HepG2 (cell line): ENCODE measurements around the gene RHBDL1. TPM values are rescaled to one million over a fixed set of nuclear protein-coding genes. Genes with fewer than 3 reads are reported as not detected.

Source experiments
- ARNTL ChIP-seq: sonication (generic); formaldehyde crosslinking; IDR thresholded peaks from 2 replicates; pipeline ENCODE4 v1.4.0; 2020; ENCODE audit warnings: mild to moderate bottlenecking, missing genetic modification reagents
- CBX5 ChIP-seq: sonication (generic); formaldehyde crosslinking; IDR thresholded peaks from 2 replicates; pipeline ENCODE4 v1.4.0; 2020; ENCODE audit warnings: missing genetic modification reagents, borderline replicate concordance
- GTF2F1 ChIP-seq: fragments of 150-350 bp; IDR thresholded peaks from 2 replicates; pipeline ENCODE4 v1.6.1; 2014; ENCODE audit warnings: low read length
- HNRNPL ChIP-seq: fragments of 200-400 bp; formaldehyde crosslinking; IDR thresholded peaks from 2 replicates; pipeline ENCODE4 v1.6.1; 2017; ENCODE audit warnings: mild to moderate bottlenecking, low read depth, low read length
- NFIC ChIP-seq: IDR thresholded peaks from 2 replicates; pipeline ENCODE4 v1.6.1; 2012; ENCODE audit warnings: mild to moderate bottlenecking, low read length, inconsistent platforms
- NR1H2 ChIP-seq: sonication (generic); formaldehyde crosslinking; IDR thresholded peaks from 2 replicates; pipeline ENCODE4 v1.8.1; 2022; ENCODE audit warnings: low read depth, missing genetic modification reagents, borderline replicate concordance
- NR2F6 ChIP-seq, 2 experiments: IDR thresholded peaks; 2 replicates each; pipeline ENCODE4 v1.6.1; 2016; ENCODE audit warnings: antibody characterized with exemption in 1 of 2, mild to moderate bottlenecking in 1 of 2
- TARDBP ChIP-seq: sonication (generic); formaldehyde crosslinking; IDR thresholded peaks from 2 replicates; pipeline ENCODE4 v1.8.0; 2022; ENCODE audit warnings: mild to moderate bottlenecking, missing genetic modification reagents
- ZC3H4 ChIP-seq: sonication (generic); formaldehyde crosslinking; IDR thresholded peaks from 2 replicates; pipeline ENCODE4 v1.4.0; 2020; ENCODE audit warnings: missing genetic modification reagents, borderline replicate concordance
- ZNF563 ChIP-seq: sonication (generic); formaldehyde crosslinking; IDR thresholded peaks from 2 replicates; pipeline ENCODE4 v1.8.0; 2022; ENCODE audit warnings: mild to moderate bottlenecking, moderate library complexity, missing genetic modification reagents
- ZNF775 ChIP-seq: sonication (generic); formaldehyde crosslinking; IDR thresholded peaks from 2 replicates; pipeline ENCODE4 v1.4.0; 2020; ENCODE audit warnings: missing genetic modification reagents, mild to moderate bottlenecking, moderate library complexity, borderline replicate concordance
- polyA plus RNA-seq, 8 experiments: library from polyadenylated mRNA; depleted of rRNA in 3 of 8; stranded (reverse) in 7 of 8; unstranded in 1 of 8; fragments of >200 nt; fragmentation: Illumina TruSeq in 4 of 8; extraction: Trizol in 4 of 8; gene quantifications; 2 replicates each; pipeline versions ENCODE4 v1.2.1 to v1.2.3, GENCODE V29; 2011 to 2016; ENCODE audit warnings: low read depth in 4 of 8, missing spikeins in 1 of 8, mixed read lengths in 1 of 8; ENCODE audit not compliant: insufficient read depth in 1 of 8
- total RNA-seq, 5 experiments: library from RNA; depleted of rRNA; stranded (reverse); fragments of >200 nt; fragmentation: Illumina TruSeq; extraction: Trizol; gene quantifications; 2 replicates each; pipeline ENCODE4 v1.2.3, GENCODE V29; 2016; ENCODE audit warnings: low read depth in 1 of 5
- TF ChIP-seq, protein P1 (sequence below): sonication (generic); formaldehyde crosslinking; IDR thresholded peaks from 2 replicates; pipeline ENCODE4 v1.4.0; 2020; ENCODE audit warnings: low read depth, mild to moderate bottlenecking, missing genetic modification reagents
- TF ChIP-seq, protein P2 (sequence below): sonication (generic); formaldehyde crosslinking; IDR thresholded peaks from 2 replicates; pipeline ENCODE4 v1.4.0; 2020; ENCODE audit warnings: missing genetic modification reagents
- TF ChIP-seq, protein P3 (sequence below): sonication (generic); formaldehyde crosslinking; IDR thresholded peaks from 2 replicates; pipeline ENCODE4 v1.5.1; 2020; ENCODE audit warnings: mild to moderate bottlenecking, missing genetic modification reagents, moderate library complexity
- TF ChIP-seq, protein P4 (sequence below): sonication (generic); formaldehyde crosslinking; IDR thresholded peaks from 2 replicates; pipeline ENCODE4 v1.4.0; 2020; ENCODE audit warnings: missing genetic modification reagents, borderline replicate concordance
- TF ChIP-seq, protein P5 (sequence below): sonication (generic); formaldehyde crosslinking; IDR thresholded peaks from 2 replicates; pipeline ENCODE4 v1.5.1; 2020; ENCODE audit warnings: mild to moderate bottlenecking, missing genetic modification reagents

RHBDL1 gene
- total and polyA plus RNA-seq, 2 of the 13 experiments (the other 11 are each of a cell fraction or from before 2014, with no cell fraction given): 1.8 to 3.8 TPM

DNA sequence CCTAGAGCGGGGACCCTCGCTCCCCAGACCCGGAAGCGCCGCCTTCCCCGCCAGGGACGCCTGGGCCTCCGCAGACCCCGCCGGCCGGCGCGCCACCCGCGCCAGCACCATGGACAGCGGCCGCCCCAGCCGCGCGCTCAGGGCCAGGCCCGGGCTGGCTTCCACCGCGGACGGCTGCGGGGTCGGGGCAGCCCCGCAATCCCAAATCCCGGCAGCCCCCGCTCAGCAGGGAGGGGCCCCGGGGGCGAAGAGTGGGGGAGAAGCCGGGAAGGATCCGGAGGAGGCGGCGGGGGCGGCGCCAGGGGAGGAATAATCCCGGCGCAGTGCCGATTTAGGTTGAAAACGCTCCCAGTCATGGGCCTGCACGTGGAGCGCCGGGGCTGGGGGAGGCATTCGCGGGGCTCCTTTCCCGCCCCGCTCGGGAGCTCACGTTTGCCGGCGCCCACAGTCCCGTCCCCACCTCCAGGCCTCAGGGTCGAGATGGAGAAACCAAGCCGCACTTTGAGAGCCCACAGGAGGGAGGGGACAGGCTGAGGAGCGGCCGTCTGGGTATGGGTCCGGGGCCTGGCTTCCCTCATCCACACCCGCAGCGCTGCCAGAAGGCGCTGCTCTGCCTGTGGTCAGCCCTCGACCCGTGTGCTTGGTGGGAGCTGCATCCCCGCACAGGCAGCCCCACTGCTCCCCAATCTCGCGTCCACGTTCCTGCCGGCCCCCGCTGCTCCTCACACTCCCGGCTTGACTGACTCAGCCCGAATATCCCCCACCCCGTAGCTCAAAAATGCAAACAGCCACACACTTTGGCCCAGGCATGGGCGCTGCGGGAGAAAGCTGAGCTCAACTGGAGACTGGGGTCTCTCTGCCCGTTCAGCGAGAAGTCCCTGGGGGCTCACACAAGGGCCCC, 25.5 kb downstream of the RHBDL1 start (continued):
- TF ChIP-seq TARDBP (CRISPR knock-in tag) (no peak), ZNF563 (CRISPR knock-in tag) (peak; percentile 96), ARNTL (CRISPR knock-in tag) (no peak), NFIC (no peak), CBX5 (CRISPR knock-in tag) (no peak), ZC3H4 (CRISPR knock-in tag) (no peak), HNRNPL (no peak), NR2F6 (IDR thresholded peaks at IDR 0.05) (no peak), NR2F6 (CRISPR knock-in tag; IDR thresholded peaks at IDR 0.05) (no peak), GTF2F1 (no peak), ZNF775 (CRISPR knock-in tag) (no peak), NR1H2 (CRISPR knock-in tag) (no peak)
- TF ChIP-seq, protein P1, sequence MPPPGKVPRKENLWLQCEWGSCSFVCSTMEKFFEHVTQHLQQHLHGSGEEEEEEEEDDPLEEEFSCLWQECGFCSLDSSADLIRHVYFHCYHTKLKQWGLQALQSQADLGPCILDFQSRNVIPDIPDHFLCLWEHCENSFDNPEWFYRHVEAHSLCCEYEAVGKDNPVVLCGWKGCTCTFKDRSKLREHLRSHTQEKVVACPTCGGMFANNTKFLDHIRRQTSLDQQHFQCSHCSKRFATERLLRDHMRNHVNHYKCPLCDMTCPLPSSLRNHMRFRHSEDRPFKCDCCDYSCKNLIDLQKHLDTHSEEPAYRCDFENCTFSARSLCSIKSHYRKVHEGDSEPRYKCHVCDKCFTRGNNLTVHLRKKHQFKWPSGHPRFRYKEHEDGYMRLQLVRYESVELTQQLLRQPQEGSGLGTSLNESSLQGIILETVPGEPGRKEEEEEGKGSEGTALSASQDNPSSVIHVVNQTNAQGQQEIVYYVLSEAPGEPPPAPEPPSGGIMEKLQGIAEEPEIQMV (CRISPR knock-in tag): no peak
- TF ChIP-seq, protein P2, sequence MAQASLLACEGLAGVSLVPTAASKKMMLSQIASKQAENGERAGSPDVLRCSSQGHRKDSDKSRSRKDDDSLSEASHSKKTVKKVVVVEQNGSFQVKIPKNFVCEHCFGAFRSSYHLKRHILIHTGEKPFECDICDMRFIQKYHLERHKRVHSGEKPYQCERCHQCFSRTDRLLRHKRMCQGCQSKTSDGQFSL (CRISPR knock-in tag): no peak
- TF ChIP-seq, protein P3, sequence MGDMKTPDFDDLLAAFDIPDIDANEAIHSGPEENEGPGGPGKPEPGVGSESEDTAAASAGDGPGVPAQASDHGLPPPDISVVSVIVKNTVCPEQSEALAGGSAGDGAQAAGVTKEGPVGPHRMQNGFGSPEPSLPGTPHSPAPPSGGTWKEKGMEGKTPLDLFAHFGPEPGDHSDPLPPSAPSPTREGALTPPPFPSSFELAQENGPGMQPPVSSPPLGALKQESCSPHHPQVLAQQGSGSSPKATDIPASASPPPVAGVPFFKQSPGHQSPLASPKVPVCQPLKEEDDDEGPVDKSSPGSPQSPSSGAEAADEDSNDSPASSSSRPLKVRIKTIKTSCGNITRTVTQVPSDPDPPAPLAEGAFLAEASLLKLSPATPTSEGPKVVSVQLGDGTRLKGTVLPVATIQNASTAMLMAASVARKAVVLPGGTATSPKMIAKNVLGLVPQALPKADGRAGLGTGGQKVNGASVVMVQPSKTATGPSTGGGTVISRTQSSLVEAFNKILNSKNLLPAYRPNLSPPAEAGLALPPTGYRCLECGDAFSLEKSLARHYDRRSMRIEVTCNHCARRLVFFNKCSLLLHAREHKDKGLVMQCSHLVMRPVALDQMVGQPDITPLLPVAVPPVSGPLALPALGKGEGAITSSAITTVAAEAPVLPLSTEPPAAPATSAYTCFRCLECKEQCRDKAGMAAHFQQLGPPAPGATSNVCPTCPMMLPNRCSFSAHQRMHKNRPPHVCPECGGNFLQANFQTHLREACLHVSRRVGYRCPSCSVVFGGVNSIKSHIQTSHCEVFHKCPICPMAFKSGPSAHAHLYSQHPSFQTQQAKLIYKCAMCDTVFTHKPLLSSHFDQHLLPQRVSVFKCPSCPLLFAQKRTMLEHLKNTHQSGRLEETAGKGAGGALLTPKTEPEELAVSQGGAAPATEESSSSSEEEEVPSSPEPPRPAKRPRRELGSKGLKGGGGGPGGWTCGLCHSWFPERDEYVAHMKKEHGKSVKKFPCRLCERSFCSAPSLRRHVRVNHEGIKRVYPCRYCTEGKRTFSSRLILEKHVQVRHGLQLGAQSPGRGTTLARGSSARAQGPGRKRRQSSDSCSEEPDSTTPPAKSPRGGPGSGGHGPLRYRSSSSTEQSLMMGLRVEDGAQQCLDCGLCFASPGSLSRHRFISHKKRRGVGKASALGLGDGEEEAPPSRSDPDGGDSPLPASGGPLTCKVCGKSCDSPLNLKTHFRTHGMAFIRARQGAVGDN (CRISPR knock-in tag): peak; percentile 51; the same call in 1 of the 2 replicates
- TF ChIP-seq, protein P4, sequence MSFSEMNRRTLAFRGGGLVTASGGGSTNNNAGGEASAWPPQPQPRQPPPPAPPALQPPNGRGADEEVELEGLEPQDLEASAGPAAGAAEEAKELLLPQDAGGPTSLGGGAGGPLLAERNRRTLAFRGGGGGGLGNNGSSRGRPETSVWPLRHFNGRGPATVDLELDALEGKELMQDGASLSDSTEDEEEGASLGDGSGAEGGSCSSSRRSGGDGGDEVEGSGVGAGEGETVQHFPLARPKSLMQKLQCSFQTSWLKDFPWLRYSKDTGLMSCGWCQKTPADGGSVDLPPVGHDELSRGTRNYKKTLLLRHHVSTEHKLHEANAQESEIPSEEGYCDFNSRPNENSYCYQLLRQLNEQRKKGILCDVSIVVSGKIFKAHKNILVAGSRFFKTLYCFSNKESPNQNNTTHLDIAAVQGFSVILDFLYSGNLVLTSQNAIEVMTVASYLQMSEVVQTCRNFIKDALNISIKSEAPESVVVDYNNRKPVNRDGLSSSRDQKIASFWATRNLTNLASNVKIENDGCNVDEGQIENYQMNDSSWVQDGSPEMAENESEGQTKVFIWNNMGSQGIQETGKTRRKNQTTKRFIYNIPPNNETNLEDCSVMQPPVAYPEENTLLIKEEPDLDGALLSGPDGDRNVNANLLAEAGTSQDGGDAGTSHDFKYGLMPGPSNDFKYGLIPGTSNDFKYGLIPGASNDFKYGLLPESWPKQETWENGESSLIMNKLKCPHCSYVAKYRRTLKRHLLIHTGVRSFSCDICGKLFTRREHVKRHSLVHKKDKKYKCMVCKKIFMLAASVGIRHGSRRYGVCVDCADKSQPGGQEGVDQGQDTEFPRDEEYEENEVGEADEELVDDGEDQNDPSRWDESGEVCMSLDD (CRISPR knock-in tag): 0 out of 2 replicates have a peak, but pooled peaks have one; percentile 40
- TF ChIP-seq, protein P5, sequence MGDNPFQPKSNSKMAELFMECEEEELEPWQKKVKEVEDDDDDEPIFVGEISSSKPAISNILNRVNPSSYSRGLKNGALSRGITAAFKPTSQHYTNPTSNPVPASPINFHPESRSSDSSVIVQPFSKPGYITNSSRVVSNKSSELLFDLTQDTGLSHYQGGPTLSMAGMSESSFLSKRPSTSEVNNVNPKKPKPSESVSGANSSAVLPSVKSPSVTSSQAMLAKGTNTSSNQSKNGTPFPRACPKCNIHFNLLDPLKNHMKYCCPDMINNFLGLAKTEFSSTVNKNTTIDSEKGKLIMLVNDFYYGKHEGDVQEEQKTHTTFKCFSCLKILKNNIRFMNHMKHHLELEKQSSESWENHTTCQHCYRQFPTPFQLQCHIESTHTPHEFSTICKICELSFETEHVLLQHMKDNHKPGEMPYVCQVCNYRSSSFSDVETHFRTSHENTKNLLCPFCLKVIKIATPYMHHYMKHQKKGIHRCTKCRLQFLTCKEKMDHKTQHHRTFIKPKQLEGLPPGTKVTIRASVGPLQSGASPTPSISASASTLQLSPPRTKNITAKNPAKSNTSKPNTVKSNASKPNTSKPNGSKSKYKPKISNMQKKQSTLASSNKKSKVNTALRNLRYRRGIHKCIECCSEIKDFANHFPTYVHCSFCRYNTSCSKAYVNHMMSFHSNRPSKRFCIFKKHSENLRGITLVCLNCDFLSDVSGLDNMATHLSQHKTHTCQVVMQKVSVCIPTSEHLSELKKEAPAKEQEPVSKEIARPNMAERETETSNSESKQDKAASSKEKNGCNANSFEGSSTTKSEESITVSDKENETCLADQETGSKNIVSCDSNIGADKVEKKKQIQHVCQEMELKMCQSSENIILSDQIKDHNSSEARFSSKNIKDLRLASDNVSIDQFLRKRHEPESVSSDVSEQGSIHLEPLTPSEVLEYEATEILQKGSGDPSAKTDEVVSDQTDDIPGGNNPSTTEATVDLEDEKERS (CRISPR knock-in tag): no peak
